ENCODE measurements around the gene NUDT3. TPM values are rescaled to one million over a fixed set of nuclear protein-coding genes. Genes with fewer than 3 reads are reported as not detected.

NUDT3 gene
- total and polyA plus RNA-seq, 9 of the 15 experiments (the other 6 are each of a cell fraction or from before 2014, with no cell fraction given): 5.4 to 81.2 (median 56.4) TPM

GRCh38 chr6:34362176-34362575 is 30.3 kb downstream of the NUDT3 start:
- ChIA-PET CTCF (ENCODE audit: low intra/inter-chr PET ratio) (no interaction called here), POLR2A (interaction anchor here (1.1 to 3.4 kb wide), 2 partner anchors 10 to 20 kb away, joined by 5 to 15 read pairs; no protein-coding TSS in a partner anchor)
- in situ Hi-C loops (cut with MboI) (no loop called here), intact Hi-C loops (cut with micrococcal nuclease) (no loop called here)
- Histone ChIP-seq H2AFZ (ENCODE audit: low read depth, low read length) (no peak overlapping the region), H3K79me2 (ENCODE audit: control insufficient read depth, insufficient read depth, low read length) (peaks cover 92% of the 10 kb centered on the region), H3K4me3 (no peak overlapping the region), H3K9me3 (replicated peaks; ENCODE audit: control insufficient read depth, insufficient read depth, low read depth, low read length) (no peaks in the 10 kb centered on the region), H3K4me2 (ENCODE audit: insufficient read depth, low read length) (no peak overlapping the region), H4K20me1 (replicated peaks; ENCODE audit: control insufficient read depth, insufficient read depth, low read length) (peaks cover 15% of the 10 kb centered on the region; the same call in 1 of the 2 replicates), H3K27ac (ENCODE audit: extremely low read depth, low read depth, low read length) (no peak overlapping the region), H3K4me1 (replicated peaks in 1 of 2; ENCODE audit: control insufficient read depth in 2 of 2, insufficient read depth in 2 of 2, low read length in 2 of 2) (peaks cover 0 to 19% of the 10 kb centered on the region in 2 experiments; a peak in 3 of 5 replicates), H3K27me3 (ENCODE audit: control insufficient read depth in 2 of 2, insufficient read depth in 2 of 2, low read length in 2 of 2) (no peaks in the 10 kb centered on the region), H3K36me3 (ENCODE audit: control insufficient read depth, insufficient read depth, low read length) (no peaks in the 10 kb centered on the region), H3K9me1 (ENCODE audit: control insufficient read depth, insufficient read depth, low read length) (no peaks in the 10 kb centered on the region), H3K9ac (ENCODE audit: insufficient read depth in 1 of 2, low read depth in 2 of 2, low read length in 2 of 2) (no peak overlapping the region)
- FAIRE-seq (no peak), DNase-seq (ENCODE audit: extremely low read depth in 1 of 4, low spot score in 3 of 4) (no peak), ATAC-seq (peak; percentile 25)
- WGBS (ENCODE audit: insufficient coverage, low coverage, missing lambda C conversion rate): 0% methylated on average over 1 of the region's 1 CpG
- no peak for TF ChIP-seq HDAC1 (IDR thresholded peaks at IDR 0.05)
- TF ChIP-seq ZNF121 (CRISPR knock-in tag; conservative IDR thresholded peaks at IDR 0.05): peak; percentile 96
- TF ChIP-seq BCOR (IDR thresholded peaks at IDR 0.05): 0 out of 2 replicates have a peak, but pooled peaks have one; percentile 14
- TF ChIP-seq BRD9 (IDR thresholded peaks at IDR 0.05; ENCODE audit: low read depth, partially characterized antibody): no peak
- TF ChIP-seq ZNF3 (CRISPR knock-in tag; IDR thresholded peaks at IDR 0.05): no peak
- TF ChIP-seq RBM25 (IDR thresholded peaks at IDR 0.05; ENCODE audit: low read depth, low read length, severe bottlenecking): peak; percentile 59
- no peak for TF ChIP-seq ZNF316 (IDR thresholded peaks at IDR 0.05)
- no TSS peak for BruUV-seq (replicated peaks)

- H3K79me2 ChIP-seq (ENCODE audit: control insufficient read depth, insufficient read depth, low read length): peaks cover 94% of the 10 kb centered on the region
- DNase-seq (ENCODE audit: extremely low read depth in 1 of 4, low spot score in 3 of 4) (no peak), ATAC-seq (no peak), FAIRE-seq (no peak)
- H4K20me1 ChIP-seq (replicated peaks; ENCODE audit: control insufficient read depth, insufficient read depth, low read length): peaks cover 15% of the 10 kb centered on the region; the same call in 1 of the 2 replicates
- no peak overlapping the region for H2AFZ ChIP-seq (ENCODE audit: low read depth, low read length)
- H3K4me1 ChIP-seq (replicated peaks in 1 of 2; ENCODE audit: control insufficient read depth in 2 of 2, insufficient read depth in 2 of 2, low read length in 2 of 2): peaks cover 0 to 19% of the 10 kb centered on the region in 2 experiments; a peak in 3 of 5 replicates
- no peaks in the 10 kb centered on the region for H3K27me3 ChIP-seq (ENCODE audit: control insufficient read depth in 2 of 2, insufficient read depth in 2 of 2, low read length in 2 of 2)
- H3K27ac ChIP-seq (ENCODE audit: extremely low read depth, low read depth, low read length): no peak overlapping the region
- no peaks in the 10 kb centered on the region for H3K9me3 ChIP-seq (replicated peaks; ENCODE audit: control insufficient read depth, insufficient read depth, low read depth, low read length)
- no peak overlapping the region for H3K4me2 ChIP-seq (ENCODE audit: insufficient read depth, low read length)
- in situ Hi-C loops (cut with MboI) (no loop called here), intact Hi-C loops (cut with micrococcal nuclease) (no loop called here)
- no TSS peak for BruUV-seq (replicated peaks)
- ChIA-PET CTCF (ENCODE audit: low intra/inter-chr PET ratio) (no interaction called here), POLR2A (interaction anchor here (0.7 to 1.6 kb wide), 4 partner anchors 10 to 811 kb away, joined by 3 to 5 read pairs (median 3); no protein-coding TSS in a partner anchor)
- H3K36me3 ChIP-seq (ENCODE audit: control insufficient read depth, insufficient read depth, low read length): no peaks in the 10 kb centered on the region
- H3K9me1 ChIP-seq (ENCODE audit: control insufficient read depth, insufficient read depth, low read length): no peaks in the 10 kb centered on the region
- no peak overlapping the region for H3K4me3 ChIP-seq
- 93% methylated on average over 2 of the region's 2 CpGs for WGBS (ENCODE audit: insufficient coverage, low coverage, missing lambda C conversion rate)
- no peak for TF ChIP-seq SRSF3 (IDR thresholded peaks at IDR 0.05; ENCODE audit: insufficient read depth, low read length)
- TF ChIP-seq RFX1 (IDR thresholded peaks at IDR 0.05): 0 out of 2 replicates have a peak, but pooled peaks have one; percentile 2
- no peak overlapping the region for H3K9ac ChIP-seq (ENCODE audit: insufficient read depth in 1 of 2, low read depth in 2 of 2, low read length in 2 of 2)
Measured at GRCh38 chr6:34360556-34360955, 31.9 kb downstream of the NUDT3 start.
